OCI-LY7 (cell line): ENCODE results near the gene FAM135A.

ENCODE experiments used
- EZH2phosphoT487 ChIP-seq: fragments of 200-600 bp; sonication (generic); IDR thresholded peaks from 2 replicates; pipeline ENCODE4 v1.6.1; 2018; ENCODE audit warnings: low read depth, borderline replicate concordance, mild to moderate bottlenecking, mixed run types, antibody characterized with exemption, low read length, moderate library complexity, mixed read lengths
- TF ChIP-seq, protein P1 (sequence below): fragments of 200-600 bp; sonication (generic); conservative IDR thresholded peaks from 2 replicates; pipeline ENCODE4 v1.5.1; 2014; ENCODE audit warnings: mild to moderate bottlenecking, antibody characterized with exemption, low read length, moderate library complexity, mixed read lengths

- TF ChIP-seq, protein P1, sequence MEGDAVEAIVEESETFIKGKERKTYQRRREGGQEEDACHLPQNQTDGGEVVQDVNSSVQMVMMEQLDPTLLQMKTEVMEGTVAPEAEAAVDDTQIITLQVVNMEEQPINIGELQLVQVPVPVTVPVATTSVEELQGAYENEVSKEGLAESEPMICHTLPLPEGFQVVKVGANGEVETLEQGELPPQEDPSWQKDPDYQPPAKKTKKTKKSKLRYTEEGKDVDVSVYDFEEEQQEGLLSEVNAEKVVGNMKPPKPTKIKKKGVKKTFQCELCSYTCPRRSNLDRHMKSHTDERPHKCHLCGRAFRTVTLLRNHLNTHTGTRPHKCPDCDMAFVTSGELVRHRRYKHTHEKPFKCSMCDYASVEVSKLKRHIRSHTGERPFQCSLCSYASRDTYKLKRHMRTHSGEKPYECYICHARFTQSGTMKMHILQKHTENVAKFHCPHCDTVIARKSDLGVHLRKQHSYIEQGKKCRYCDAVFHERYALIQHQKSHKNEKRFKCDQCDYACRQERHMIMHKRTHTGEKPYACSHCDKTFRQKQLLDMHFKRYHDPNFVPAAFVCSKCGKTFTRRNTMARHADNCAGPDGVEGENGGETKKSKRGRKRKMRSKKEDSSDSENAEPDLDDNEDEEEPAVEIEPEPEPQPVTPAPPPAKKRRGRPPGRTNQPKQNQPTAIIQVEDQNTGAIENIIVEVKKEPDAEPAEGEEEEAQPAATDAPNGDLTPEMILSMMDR, result no peak
- no peak for TF ChIP-seq EZH2phosphoT487
Observed at GRCh38 chr6:70549327-70549726, 136.0 kb downstream of the FAM135A start.
